Spleen (tissue), 7 donors: Measurements from ENCODE around the gene HNRNPR.

Source experiments
- CTCF ChIP-seq, 11 experiments: fragments of 200-600 bp in 7 of 11; fragments of 450-650 bp in 4 of 11; sonication (generic) in 4 of 11; IDR thresholded peaks in 8 of 11; conservative IDR thresholded peaks in 3 of 11; 1 replicate in 7 of 11; 2 replicates in 4 of 11; pipeline versions ENCODE4 v1.4.0 to v1.8.0; 2016 to 2021; ENCODE audit warnings: antibody characterized with exemption in 11 of 11, inconsistent platforms in 4 of 11, mild to moderate bottlenecking in 1 of 11
- POLR2AphosphoS5 ChIP-seq, 3 donors: sonication (generic); formaldehyde crosslinking; IDR thresholded peaks; one replicate each; pipeline ENCODE4 v1.5.1; 2017; ENCODE audit warnings: antibody characterized with exemption in 3 of 3
- donor health status: DM: no; HTN: no; CAD: no; lungs with moderate emphysema.
- donor health status: DM: no; HTN: no; CAD: no.
- donor health status: DM: no; HTN: no; CAD: no.

GRCh38 chr1:23385119-23385621 is 41.1 kb upstream of the HNRNPR start:
- TF ChIP-seq CTCF (IDR thresholded peaks at IDR 0.05 in 8 of 11, conservative IDR thresholded peaks at IDR 0.05 in 3 of 11) (no peak), POLR2AphosphoS5 (IDR thresholded peaks at IDR 0.05) (no peak)
